T-cell (primary cell): Measurements from ENCODE around the gene WNT10A. TPM values are rescaled to one million over a fixed set of nuclear protein-coding genes. Genes with fewer than 3 reads are reported as not detected.

ENCODE experiments used
- ATAC-seq, 4 experiments: fragments of 200-7000 bp in 3 of 4; fragments of 150-1000 bp in 1 of 4; cut with Tn5 transposase; replicated peaks in 1 of 4; 1 replicate in 3 of 4; 2 replicates in 1 of 4; pipeline ENCODE4 v1.10.0; 2021; ENCODE audit warnings: moderate library complexity in 3 of 4, mild to moderate bottlenecking in 2 of 4, moderate number of reproducible peaks in 1 of 4
- CTCF ChIA-PET, 2 donors: fragments of 300-600 bp; sonication (Branson Sonifier 250); formaldehyde crosslinking; loops; one replicate each; lab custom pipeline; 2022; ENCODE audit warnings: antibody characterized with exemption in 2 of 2; lab: Charles Lee
- POLR2A ChIA-PET, 2 donors: fragments of 300-600 bp; sonication (Branson Sonifier 250); formaldehyde crosslinking; loops; one replicate each; lab custom pipeline; 2022; ENCODE audit warnings: antibody characterized with exemption in 2 of 2; lab: Charles Lee
- DNase-seq, 35 experiments: peaks; one replicate each; pipeline versions ENCODE4 v3.0.0 to v3.0.0-alpha.2; 2013 to 2023
- H3K27ac ChIP-seq: one replicate; pipeline ENCODE4 v1.5.1; 2013; ENCODE audit warnings: low read length
- H3K27me3 ChIP-seq, 2 experiments: replicated peaks in 1 of 2; 1 replicate in 1 of 2; 2 replicates in 1 of 2; pipeline versions ENCODE4 v1.6.1 to v1.7.0; 2013; ENCODE audit warnings: low read length in 1 of 2, mixed read lengths in 1 of 2; ENCODE audit not compliant: control insufficient read depth in 2 of 2, insufficient read depth in 2 of 2; ENCODE audit errors: extremely low read depth in 1 of 2
- H3K36me3 ChIP-seq, 2 donors: 1 replicate in 1 of 2; 2 replicates in 1 of 2; pipeline versions ENCODE4 v1.6.1 to v1.7.0; 2013; ENCODE audit warnings: low read length in 1 of 2; ENCODE audit not compliant: control insufficient read depth in 2 of 2, insufficient read depth in 1 of 2; ENCODE audit errors: extremely low read depth in 1 of 2
- H3K4me1 ChIP-seq, 2 experiments: 1 replicate in 1 of 2; 2 replicates in 1 of 2; pipeline versions ENCODE4 v1.6.1 to v1.7.0; 2013; ENCODE audit warnings: low read length in 2 of 2, mixed read lengths in 1 of 2; ENCODE audit not compliant: insufficient read depth in 2 of 2, control insufficient read depth in 1 of 2; ENCODE audit errors: extremely low read depth in 1 of 2
- H3K4me3 ChIP-seq, 2 donors: 1 replicate in 1 of 2; 2 replicates in 1 of 2; pipeline versions ENCODE4 v1.5.1 to v1.7.0; 2013; ENCODE audit warnings: mild to moderate bottlenecking in 2 of 2, low read length in 1 of 2, moderate library complexity in 1 of 2; ENCODE audit not compliant: control insufficient read depth in 1 of 2; ENCODE audit errors: extremely low read depth in 1 of 2
- H3K9me3 ChIP-seq: 2 replicates; pipeline ENCODE4 v1.7.0; 2013
- H3K27ac Mint-ChIP-seq, 2 donors: one replicate each; pipeline ENCODE4 v1.8.0; 2020 to 2021; ENCODE audit warnings: mild to moderate bottlenecking in 2 of 2, mixed read lengths in 2 of 2
- H3K27me3 Mint-ChIP-seq, 2 donors: one replicate each; pipeline ENCODE4 v1.8.0; 2021 to 2022; ENCODE audit warnings: mixed read lengths in 2 of 2
- H3K36me3 Mint-ChIP-seq: one replicate; pipeline ENCODE4 v1.8.0; 2021; ENCODE audit warnings: mixed read lengths
- H3K4me1 Mint-ChIP-seq, 3 donors: one replicate each; pipeline ENCODE4 v1.8.0; 2020 to 2022; ENCODE audit warnings: mixed read lengths in 3 of 3, mild to moderate bottlenecking in 1 of 3
- H3K4me3 Mint-ChIP-seq, 3 donors: one replicate each; pipeline ENCODE4 v1.8.0; 2020 to 2022; ENCODE audit warnings: mild to moderate bottlenecking in 3 of 3, mixed read lengths in 3 of 3, moderate library complexity in 3 of 3
- H3K9me3 Mint-ChIP-seq, 3 donors: one replicate each; pipeline ENCODE4 v1.8.0; 2020 to 2022; ENCODE audit warnings: mixed read lengths in 3 of 3
- WGBS: methylation state at CpG from one replicate; pipeline ENCODE4 v1.1.5; 2013; ENCODE audit warnings: missing lambda C conversion rate; ENCODE audit not compliant: insufficient coverage; 5-methylcytosine and 5-hydroxymethylcytosine counted together
- total RNA-seq, 35 experiments: library from RNA in 6 of 35; stranded (reverse) in 6 of 35; fragments of 120-200 nt in 1 of 35; gene quantifications; one replicate each; pipeline versions ENCODE4 v1.2.1 to v1.2.4 and lab custom pipeline; 2013 to 2026

WNT10A gene
- total RNA-seq, 5 donors from 2014 or later (not counting 1 experiment from before 2014, with no cell fraction given): 3.1 to 10.7 (median 6.1) TPM

- Mint-ChIP-seq H3K27me3 (no peaks in the 10 kb centered on the region), H3K27ac (peak overlapping the region; percentile 75 to 93), H3K4me3 (peak overlapping the region in 1 of 3 donors; percentile 71), H3K36me3 (no peaks in the 10 kb centered on the region), H3K4me1 (peaks cover 46 to 58% (median 51%) of the 10 kb centered on the region in 3 donors), H3K9me3 (no peaks in the 10 kb centered on the region)
- ChIA-PET CTCF (interaction anchor here (0.6 to 3.1 kb wide), 6 partner anchors 12 to 89 kb away, joined by 3 to 33 read pairs (median 8); partner anchors contain the start of gene WNT10A (in 1 of the 2)), POLR2A (interaction anchor here (0.6 to 1.7 kb wide), 2 partner anchors 10 to 11 kb away, joined by 3 to 10 read pairs; partner anchors contain the start of gene WNT10A (in 1 of the 2))
- Histone ChIP-seq H3K36me3 (no peaks in the 10 kb centered on the region), H3K9me3 (no peaks in the 10 kb centered on the region), H3K4me1 (peaks cover 28 to 51% of the 10 kb centered on the region in 2 experiments), H3K4me3 (no peak overlapping the region), H3K27ac (peak overlapping the region; percentile 92), H3K27me3 (no peaks in the 10 kb centered on the region)
- ATAC-seq (no peak), DNase-seq (no peak)
- WGBS: 95% methylated on average over 15 of the region's 19 CpGs
These were observed 10.9 kb downstream of the WNT10A start for GRCh38 chr2:218891275-218892135.

DNA sequence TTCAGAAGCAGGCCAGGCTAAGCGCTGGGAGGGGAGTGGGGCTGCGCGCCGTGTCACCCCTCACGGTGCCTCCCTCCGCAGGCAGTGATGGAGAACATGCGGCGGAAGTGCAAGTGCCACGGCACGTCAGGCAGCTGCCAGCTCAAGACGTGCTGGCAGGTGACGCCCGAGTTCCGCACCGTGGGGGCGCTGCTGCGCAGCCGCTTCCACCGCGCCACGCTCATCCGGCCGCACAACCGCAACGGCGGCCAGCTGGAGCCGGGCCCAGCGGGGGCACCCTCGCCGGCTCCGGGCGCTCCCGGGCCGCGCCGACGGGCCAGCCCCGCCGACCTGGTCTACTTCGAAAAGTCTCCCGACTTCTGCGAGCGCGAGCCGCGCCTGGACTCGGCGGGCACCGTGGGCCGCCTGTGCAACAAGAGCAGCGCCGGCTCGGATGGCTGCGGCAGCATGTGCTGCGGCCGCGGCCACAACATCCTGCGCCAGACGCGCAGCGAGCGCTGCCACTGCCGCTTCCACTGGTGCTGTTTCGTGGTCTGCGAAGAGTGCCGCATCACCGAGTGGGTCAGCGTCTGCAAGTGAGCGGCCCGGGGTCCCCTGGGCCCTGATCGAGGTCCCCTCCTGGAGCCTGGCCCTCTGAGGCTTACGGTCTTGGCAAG is 12.2 kb downstream of the WNT10A start:
- Mint-ChIP-seq H3K27ac (peak overlapping the region; percentile 91 to 93), H3K27me3 (no peaks in the 10 kb centered on the region), H3K4me1 (peaks cover 47 to 56% (median 54%) of the 10 kb centered on the region in 3 donors), H3K9me3 (no peaks in the 10 kb centered on the region), H3K36me3 (no peaks in the 10 kb centered on the region), H3K4me3 (peak overlapping the region; percentile 71 to 77 (median 76))
- DNase-seq: peak; percentile 76 to 95 (median 85)
- peaks cover 0 to 6% of the 10 kb centered on the region in 2 experiments for H3K27me3 ChIP-seq
- peak; percentile 75 to 84 (median 82) for ATAC-seq
- ChIA-PET CTCF (interaction anchor here (0.6 to 7.3 kb wide), 8 partner anchors 9 to 137 kb away, joined by 3 to 192 read pairs (median 8); partner anchors contain the start of gene WNT10A (in 2 of the 2)), POLR2A (interaction anchor here (1.1 to 1.7 kb wide), 2 partner anchors 13 kb away, joined by 6 to 10 read pairs; partner anchors contain the start of gene WNT10A (in 1 of the 2))
- peak overlapping the region; percentile 95 for H3K27ac ChIP-seq
- H3K4me3 ChIP-seq: peak overlapping the region; percentile 11 to 49
- under 1% methylated on average over 71 of the region's 72 CpGs for WGBS
- no peaks in the 10 kb centered on the region for H3K9me3 ChIP-seq
- peaks cover 37 to 64% of the 10 kb centered on the region in 2 experiments for H3K4me1 ChIP-seq
- no peaks in the 10 kb centered on the region for H3K36me3 ChIP-seq

GRCh38 chr2:218893349-218894150 is 12.9 kb downstream of the WNT10A start:
- peaks cover 0 to 4% of the 10 kb centered on the region in 2 donors for H3K27me3 Mint-ChIP-seq
- peak overlapping the region; percentile 11 to 49 for H3K4me3 ChIP-seq
- H3K27ac ChIP-seq: peak overlapping the region; percentile 95
- H3K27ac Mint-ChIP-seq: peak overlapping the region; percentile 76 to 84
- ChIA-PET CTCF (interaction anchor here (0.5 to 7.3 kb wide), 5 partner anchors 9 to 25 kb away, joined by 4 to 192 read pairs (median 5); partner anchors contain the start of gene WNT10A (in 2 of the 2)), POLR2A (interaction anchor here (0.9 to 1.7 kb wide), 3 partner anchors 9 to 14 kb away, joined by 6 to 10 read pairs (median 8); partner anchors contain the start of gene WNT10A (in 1 of the 2))
- peaks cover 44 to 72% of the 10 kb centered on the region in 2 experiments for H3K4me1 ChIP-seq
- DNase-seq (peak in 1 of 35 experiments; percentile 36), ATAC-seq (no peak)
- H3K4me1 Mint-ChIP-seq: peaks cover 55 to 63% (median 61%) of the 10 kb centered on the region in 3 donors
- H3K9me3 ChIP-seq: no peaks in the 10 kb centered on the region
- peaks cover under 1 to 13% of the 10 kb centered on the region in 2 experiments for H3K27me3 ChIP-seq
- H3K4me3 Mint-ChIP-seq: peak overlapping the region; percentile 71 to 77 (median 76)
- H3K36me3 ChIP-seq: no peaks in the 10 kb centered on the region
- WGBS: 40% methylated on average over 3 of the region's 10 CpGs
- no peaks in the 10 kb centered on the region for H3K9me3 Mint-ChIP-seq
- no peaks in the 10 kb centered on the region for H3K36me3 Mint-ChIP-seq

- no peaks in the 10 kb centered on the region for H3K36me3 Mint-ChIP-seq
- DNase-seq (no peak), ATAC-seq (no peak)
- H3K4me1 Mint-ChIP-seq: peaks cover 57 to 66% (median 64%) of the 10 kb centered on the region in 3 donors
- H3K4me3 Mint-ChIP-seq: peak overlapping the region; percentile 76 to 86 (median 77)
- no peaks in the 10 kb centered on the region for H3K36me3 ChIP-seq
- H3K4me1 ChIP-seq: peaks cover 44 to 73% of the 10 kb centered on the region in 2 experiments
- H3K27me3 ChIP-seq: peaks cover 8 to 20% of the 10 kb centered on the region in 2 experiments
- no peaks in the 10 kb centered on the region for H3K9me3 ChIP-seq
- ChIA-PET CTCF (interaction anchor here (0.5 to 7.3 kb wide), 3 partner anchors 10 to 16 kb away, joined by 4 to 192 read pairs (median 33); partner anchors contain the start of gene WNT10A (in 2 of the 2)), POLR2A (interaction anchor here in 1 of 2 donors (0.9 kb wide), 1 partner anchor 10 kb away, joined by 8 read pairs; no protein-coding TSS in a partner anchor)
- no peaks in the 10 kb centered on the region for H3K9me3 Mint-ChIP-seq
- WGBS: 90% methylated on average over 12 of the region's 12 CpGs
- H3K27me3 Mint-ChIP-seq: peaks cover 0 to 4% of the 10 kb centered on the region in 2 donors
- H3K4me3 ChIP-seq: no peak overlapping the region
- H3K27ac Mint-ChIP-seq: peak overlapping the region; percentile 82 to 84
- peak overlapping the region; percentile 42 for H3K27ac ChIP-seq
These were observed 13.7 kb downstream of the WNT10A start for GRCh38 chr2:218894151-218894879.

DNA sequence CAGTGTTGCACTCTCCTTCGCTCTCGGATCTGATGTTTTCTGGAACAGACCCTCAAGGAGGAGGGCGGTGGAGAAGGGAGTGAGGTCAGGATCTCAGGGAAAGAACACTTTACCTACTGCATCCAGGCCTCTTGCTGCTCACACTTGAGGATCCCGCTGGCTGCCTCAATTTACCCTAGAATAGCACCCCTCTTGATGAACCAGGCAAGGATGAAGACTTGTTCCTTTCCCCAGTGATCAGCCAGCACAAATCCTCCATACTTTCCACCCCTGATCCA is 14.2 kb downstream of the WNT10A start:
- no peak for DNase-seq
- Histone ChIP-seq H3K4me1 (peaks cover 44 to 73% of the 10 kb centered on the region in 2 experiments), H3K36me3 (no peaks in the 10 kb centered on the region), H3K9me3 (no peaks in the 10 kb centered on the region), H3K27me3 (peaks cover 13 to 20% of the 10 kb centered on the region in 2 experiments), H3K4me3 (no peak overlapping the region), H3K27ac (no peak overlapping the region)
- peaks cover 3 to 4% of the 10 kb centered on the region in 2 donors for H3K27me3 Mint-ChIP-seq
- 100% methylated on average over 1 of the region's 4 CpGs for WGBS
- CTCF ChIA-PET: interaction anchor here in 1 of 2 donors (7.3 kb wide), 1 partner anchor 16 kb away, joined by 192 read pairs; the partner anchor contains the start of gene WNT10A
- H3K27ac Mint-ChIP-seq: peak overlapping the region; percentile 19 to 82
- no peaks in the 10 kb centered on the region for H3K9me3 Mint-ChIP-seq
- no peaks in the 10 kb centered on the region for H3K36me3 Mint-ChIP-seq
- POLR2A ChIA-PET: no interaction called here
- peaks cover 57 to 66% (median 64%) of the 10 kb centered on the region in 3 donors for H3K4me1 Mint-ChIP-seq
- no peak for ATAC-seq
- H3K4me3 Mint-ChIP-seq: peak overlapping the region in 1 of 3 donors; percentile 86
